HG03565 (cell line): ENCODE measurements around the gene FOSL1.

Experiments
- ATAC-seq: cut with Tn5 transposase; IDR thresholded peaks from one replicate; pipeline ENCODE4 v1.9.1; 2021; ENCODE audit warnings: mild to moderate bottlenecking, moderate library complexity; ENCODE audit not compliant: unreplicated experiment

Gene FOSL1

DNA sequence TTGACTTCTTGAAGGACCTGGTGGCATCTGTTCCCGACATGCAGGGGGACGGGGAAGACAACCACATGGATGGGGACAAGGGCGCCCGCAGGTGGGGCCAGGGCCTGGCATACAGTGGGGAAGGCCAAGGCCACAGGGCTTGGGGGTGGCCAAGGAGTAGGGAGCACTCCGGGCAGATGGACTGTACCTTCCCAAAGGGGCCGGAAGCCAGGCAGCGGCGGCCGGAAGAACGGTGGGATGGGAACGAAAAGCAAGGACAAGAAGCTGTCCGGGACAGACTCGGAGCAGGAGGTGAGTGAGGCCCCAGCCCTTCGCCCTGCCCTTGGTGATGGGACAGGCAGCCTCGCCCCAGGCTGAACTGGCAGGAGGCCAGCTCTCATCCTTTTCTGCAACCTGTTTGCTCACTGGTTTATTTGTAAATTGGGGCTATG is 20.2 kb upstream of the FOSL1 start:
- no peak for ATAC-seq

DNA sequence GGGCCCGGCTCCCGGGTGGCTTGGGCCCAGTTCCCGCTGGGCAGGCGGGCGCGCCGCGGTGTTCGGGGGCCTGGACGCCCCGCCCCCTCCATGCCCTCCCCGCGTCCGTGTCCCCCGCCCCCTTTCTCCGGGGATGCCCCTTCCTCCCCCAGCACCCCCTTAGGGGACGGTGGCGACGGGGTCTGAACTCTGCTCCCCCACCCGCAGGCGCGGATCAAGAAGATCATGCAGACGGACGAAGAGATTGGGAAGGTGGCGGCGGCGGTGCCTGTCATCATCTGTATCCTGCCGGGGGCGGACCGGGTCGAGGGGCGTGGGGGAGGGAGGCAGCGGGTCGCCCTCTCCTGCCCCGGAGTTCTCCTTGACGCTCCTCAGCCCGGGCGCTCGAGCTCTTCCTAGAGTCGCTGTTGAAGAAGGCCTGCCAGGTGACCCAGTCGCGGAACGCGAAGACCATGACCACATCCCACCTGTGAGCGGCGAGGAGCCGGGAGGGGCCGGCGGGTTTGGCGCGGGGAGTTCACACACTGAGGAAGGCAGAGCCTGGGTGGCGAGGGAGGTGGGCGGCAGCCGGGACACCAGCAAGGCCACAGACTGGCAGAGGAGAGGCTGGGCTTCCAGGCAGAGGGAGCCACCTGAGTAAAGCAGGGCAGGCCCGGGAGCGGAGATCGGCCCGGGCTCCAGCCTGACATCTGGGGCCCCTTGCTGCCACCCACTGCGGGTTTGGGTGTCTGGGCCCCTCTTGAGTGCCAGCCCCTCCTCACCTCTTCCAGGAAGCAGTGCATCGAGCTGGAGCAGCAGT is 19.6 kb upstream of the FOSL1 start:
- ATAC-seq, result peak; percentile 24

DNA sequence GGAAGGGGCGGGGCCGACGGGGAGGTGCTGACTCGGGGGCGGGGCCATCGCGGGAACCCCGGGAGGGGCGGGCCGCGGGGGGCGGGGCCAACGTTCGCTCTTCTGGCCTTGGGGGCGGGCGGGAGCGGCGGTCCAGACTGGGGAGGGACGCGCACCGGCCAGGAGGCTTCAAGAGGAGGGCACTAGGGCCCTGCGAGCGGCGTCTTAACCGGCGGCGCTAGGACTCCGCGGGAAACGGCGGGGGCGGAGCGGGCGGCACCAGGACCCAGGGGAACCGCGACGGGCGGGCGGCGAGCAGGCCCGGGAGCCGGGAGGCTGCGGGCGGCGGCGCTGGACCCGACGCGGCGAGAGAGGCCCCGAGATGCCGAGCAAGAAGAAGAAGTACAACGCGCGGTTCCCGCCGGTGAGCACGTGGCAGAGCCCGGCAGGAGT is 19.0 kb upstream of the FOSL1 start, which contains the start of gene DRAP1:
Gene DRAP1, plus strand, starts transcription at position 286 of the 432 bp plus-strand sequence. Its CDS starts 76 bp downstream, at position 362.
- peak; percentile 66 for ATAC-seq

DNA sequence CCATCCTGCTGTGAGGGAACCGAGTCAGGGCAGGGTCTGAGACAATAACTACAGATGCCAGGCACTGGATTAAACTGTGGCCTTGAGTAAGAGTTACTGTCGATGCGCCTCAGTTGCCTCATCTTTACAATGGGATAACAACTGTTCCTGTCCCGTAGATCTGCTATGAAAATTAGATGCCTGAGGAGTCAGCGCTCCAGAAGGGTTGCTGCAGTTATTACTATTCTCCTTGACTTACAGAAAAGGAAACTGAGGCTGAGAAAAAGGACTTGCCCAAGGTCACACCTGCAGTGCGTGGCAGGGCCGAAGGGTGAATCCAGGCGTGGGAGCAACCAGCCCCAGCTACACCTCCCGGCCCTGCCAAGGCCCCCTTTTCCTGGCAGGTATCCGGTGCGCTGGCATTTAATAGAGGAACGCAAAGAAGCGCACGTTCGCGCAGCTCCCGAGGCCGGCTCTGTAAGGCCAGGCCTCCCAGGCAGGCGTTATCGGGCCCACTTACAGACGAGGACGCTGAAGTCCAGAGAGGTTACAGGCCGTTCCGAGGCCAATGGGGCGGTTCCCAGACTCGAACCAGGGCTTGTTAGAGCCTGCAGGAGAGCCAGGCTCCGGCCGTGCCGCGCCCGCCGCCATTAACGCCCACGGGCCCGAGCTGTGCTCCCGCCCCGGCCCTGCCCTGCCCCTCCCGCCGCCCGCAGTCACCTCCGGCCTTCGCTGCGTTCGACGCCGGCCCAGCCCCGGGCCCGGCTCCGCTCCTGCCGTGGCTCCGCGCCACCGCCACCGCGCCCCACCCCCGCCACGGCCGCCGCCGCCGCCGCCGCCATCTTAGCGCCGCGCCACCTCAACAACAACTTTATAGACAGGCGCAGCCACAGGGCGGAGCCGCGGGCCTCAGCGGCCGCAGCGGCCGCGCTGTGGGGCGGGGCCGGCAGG is 18.3 kb upstream of the FOSL1 start, which contains the start of gene C11orf68:
Gene C11orf68, minus strand, starts transcription at position 852 of the 930 bp plus-strand sequence. Its CDS starts 31 bp downstream, at position 821.
- ATAC-seq, result peak; percentile 32

DNA sequence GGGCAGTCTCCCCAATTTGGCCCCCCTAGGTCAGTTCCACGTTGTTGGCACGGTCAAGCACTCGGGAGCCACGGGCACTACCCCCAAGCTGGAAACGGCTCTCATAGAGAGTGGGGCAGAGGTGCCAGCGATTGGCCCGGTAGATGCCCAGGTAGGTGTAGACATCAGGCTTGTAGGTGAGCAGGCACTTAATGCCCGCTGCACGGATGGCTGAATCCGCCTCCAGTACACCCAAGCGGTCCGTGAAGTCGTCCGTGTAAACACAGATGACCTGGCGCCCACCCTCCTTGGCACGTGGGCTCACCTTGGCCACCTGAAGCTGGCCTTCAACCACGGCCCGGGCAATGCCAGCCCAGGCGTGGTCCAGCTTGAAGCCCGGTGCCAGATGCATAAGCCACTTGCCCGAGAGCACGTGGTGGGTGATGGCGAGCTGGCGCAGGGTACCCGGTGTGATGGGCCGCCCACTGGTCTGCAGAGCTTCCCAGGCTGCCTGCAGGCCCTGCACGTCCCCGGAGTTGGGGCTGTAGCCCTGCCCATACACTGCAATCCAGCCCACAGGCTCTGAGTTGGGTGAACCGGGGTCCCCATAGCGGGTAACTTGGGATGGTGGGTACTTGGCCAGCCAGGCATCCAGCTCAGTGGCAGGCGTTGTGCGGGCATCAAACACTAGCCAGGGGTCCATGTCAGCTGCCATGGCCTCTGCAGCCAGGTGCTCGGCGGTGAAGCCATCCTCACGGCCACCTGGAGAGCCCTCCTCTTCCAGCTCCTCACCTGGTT is 17.4 kb upstream of the FOSL1 start:
- ATAC-seq, result no peak

DNA sequence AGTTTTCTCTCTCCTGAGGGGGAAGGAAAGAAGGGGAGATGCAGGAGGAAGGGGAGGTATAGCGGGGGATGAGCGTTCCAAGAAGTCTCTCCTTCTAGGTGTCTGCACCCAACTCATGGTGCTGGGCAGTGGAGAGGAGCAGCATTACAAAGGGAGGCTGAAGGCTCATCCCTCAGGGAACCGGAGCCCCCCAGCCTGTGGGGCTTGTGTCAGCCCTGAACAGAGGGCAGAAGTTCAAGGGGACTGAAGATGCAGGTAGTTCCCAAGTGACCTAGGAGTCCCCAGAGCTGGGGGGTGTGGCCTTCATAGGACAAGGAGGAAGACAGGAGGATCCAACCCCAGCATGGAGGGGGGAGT is 16.9 kb upstream of the FOSL1 start:
- no peak for ATAC-seq

DNA sequence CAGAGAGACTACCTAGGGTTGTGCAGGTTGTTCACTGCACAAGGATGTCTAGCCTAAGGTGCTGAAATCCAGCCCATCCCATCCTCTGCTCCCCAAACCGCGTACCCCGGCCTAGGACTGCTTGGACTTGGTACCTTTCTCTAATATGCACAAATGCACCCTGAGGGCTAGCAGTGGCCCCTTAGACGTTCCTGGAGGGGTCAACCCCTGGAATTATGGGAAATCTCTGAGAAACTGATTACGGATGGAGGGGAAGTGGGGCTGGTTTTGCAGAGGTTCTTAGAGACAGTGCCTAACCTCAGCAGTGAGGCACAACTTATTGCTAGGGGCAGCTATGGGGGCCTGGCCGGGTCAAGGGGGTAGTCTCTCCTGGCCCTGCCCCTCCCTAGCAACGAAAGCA is 16.2 kb upstream of the FOSL1 start:
- no peak for ATAC-seq

DNA sequence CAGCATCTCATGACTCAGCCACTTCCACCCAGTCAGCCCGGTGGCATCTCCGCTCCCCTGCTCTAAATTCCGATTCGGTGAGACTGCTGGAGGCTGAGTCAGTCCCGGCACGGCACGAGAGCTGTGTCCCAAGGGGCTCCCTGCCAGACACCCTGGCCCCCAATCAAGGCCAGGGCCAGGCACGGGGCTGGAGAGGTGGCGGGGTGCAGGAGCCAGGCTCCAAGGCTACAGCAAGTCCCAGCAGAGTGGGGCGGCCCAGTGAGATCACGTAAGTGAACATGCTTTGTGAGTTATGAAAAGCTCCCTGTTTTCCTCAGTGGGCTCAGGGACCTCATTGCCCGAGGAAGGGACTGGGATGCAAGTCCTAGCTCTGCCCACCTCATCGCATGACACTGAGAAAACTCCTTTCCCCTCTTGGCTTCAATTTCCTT is 15.6 kb upstream of the FOSL1 start:
- no peak for ATAC-seq

DNA sequence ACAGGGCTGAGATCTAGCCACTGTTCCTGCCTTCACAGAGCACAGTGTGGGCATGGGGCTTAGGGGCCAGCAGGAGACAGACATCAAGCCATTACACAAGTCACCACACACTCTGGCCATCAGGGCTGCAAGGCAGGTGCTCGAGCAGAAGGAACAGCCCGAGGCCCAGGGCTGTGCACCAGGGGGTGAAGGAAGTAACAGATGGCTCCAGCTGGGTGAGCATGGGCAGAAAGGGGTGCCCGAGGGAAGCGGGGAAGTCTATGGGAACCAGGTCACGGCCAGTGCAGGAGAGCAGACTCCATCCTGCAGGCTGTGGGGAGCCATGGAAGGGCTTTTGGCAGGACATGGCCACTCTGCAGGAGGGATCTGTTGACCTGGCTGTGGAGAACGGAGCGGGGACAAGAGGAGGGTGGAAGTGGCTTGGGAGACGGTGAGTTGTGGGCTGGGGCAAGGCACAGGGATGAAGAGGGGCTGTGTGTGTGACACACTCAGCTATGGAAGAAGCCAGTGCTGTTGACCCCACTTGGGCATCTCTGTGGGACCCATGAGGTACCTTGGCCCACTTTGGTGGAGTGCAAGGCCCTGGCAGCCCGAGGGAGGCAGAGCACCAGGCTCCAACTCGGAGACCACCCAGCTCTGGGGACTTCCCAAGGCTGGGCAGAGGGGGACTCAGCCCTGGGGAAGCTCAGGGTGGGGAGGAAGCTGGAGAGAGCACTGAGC is 15.1 kb upstream of the FOSL1 start:
- ATAC-seq, result no peak

DNA sequence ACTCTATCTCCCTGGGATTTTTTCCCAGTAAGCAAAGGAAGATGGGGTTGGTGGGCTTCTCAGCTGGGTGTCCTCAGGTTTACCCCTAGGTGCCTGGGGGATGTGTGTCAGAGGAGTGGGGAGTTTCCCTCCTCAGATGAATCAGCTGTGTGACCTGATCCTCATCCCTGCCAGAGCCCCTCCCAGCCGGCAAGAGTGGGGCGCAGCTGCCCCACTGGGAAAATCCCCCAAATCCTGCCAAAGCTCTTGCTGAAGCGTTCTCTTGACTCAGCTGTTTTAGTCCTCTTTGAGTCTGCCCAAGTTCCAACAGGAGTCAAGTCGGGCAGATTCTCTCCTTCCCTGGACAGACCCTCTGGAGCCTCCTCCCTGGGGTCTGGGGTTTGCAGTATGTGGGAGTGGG is 12.7 kb upstream of the FOSL1 start:
- ATAC-seq, result no peak

DNA sequence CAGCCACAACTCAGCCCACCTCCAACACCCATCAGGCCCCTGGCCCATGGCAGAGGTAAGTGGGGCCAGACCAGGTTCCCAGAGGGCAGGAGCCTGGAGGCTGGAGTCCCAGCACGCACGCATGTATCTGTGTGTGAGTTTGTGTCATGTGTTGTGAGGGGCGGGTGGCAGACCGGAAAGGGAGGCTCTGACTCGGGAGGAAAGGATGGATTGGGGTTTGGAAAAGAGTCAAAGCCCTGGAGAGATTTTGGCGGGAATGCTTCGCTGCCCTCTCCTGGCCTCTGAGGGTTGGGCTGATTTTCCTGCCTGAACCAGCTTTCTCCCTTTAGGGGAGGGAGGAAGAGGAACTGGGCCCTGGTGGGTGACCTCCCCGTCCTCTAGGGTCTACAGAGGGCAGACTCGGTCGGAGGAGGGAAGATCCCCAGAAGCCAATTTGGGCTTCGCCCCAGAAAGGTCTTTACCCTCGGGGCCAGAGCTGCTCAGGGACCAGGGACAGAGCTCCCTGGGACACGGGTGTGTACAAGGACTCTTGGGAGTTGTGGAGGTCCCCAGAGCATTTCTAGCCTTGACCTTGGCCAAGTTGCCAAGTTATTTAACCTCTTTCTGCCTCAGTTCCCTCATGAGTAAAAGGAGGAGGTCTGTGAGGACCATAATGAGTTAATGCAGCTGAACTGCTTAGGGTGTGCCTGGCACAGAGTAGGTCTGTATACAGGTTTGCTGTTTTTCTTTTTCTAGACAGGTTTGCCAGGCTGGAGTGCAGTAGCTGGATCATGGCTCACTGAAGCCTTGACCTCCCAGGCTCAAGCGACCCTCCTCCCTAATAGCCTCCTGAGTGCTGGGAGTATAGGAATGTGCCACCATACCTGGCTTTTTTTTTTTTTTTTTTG is 11.7 kb upstream of the FOSL1 start:
- ATAC-seq, result no peak

DNA sequence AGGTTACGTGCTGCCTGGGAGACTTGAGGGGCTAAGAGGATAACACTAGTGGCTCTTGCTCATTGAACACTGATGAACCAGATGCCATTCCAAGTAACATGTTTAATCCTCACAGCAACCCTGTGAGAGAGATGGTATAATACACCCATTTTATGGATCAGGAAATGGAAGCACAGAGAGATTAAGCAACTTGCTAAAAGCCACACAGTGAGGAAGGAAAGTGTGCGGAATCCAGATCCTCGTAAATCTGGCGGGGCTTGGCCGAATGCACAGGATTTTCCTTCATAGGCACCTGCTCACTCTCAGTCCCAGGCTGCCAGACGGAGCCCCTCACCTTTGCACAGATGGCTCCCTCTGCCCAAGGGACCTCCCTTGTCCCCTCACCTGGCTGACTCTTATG is 7.7 kb upstream of the FOSL1 start:
- ATAC-seq, result no peak

DNA sequence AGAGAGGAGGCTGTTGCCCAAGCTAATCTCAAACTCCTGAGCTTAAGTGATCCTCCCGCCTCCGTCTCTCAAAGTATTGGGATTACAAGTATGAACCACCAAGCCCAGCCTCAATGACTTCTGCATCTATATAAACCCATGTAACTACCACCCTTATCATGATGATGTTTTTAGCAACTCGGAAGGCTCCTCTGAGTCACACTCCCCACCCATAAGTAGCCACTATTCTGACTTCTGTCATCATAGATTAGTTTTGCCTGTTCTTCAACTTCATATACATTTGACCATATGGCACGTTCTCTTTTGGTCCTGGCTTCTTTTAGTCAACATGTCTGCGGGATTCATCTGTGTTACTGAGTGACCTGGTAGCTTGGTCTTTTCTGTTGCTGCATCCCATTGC is 6.4 kb upstream of the FOSL1 start:
- ATAC-seq, result no peak

DNA sequence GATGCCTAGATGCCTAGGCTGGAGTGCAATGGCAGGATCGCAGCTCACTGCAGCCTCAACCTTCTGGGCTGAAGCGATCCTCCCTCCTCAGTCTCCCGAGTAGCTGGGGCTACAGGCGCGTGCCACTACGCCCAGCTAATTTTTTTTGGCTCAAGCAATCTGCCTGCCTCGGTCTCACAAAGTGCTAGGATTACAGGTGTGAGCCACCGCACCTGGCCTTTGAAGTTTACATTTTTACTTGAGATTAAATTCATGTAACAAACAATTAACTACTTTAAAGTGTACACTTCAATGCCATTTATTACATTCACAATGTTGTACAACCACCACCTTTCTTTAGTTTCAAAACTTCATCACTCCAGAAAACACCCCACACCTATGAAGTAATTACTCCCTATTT is 3.5 kb upstream of the FOSL1 start:
- ATAC-seq, result no peak

DNA sequence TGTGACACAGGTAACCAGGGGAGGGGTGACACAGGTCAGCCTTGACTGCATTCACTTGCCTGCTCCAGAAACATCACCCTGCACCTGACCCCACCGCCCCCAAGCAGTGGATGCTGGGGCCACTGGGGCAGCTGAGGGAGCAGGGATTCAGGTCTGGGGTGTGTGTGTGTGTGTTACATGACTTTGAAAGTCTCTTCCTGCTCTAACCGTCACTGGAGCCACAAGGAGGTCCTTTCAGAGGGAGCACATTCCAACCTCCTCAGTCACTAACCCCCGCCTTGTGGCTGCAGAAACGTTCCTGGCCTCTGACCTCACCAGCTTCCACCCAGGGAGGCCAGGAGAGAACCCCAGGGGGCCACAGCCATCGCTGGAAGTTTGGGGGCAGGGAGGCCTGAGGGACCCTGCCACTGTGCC is 2.9 kb upstream of the FOSL1 start:
- ATAC-seq, result no peak

DNA sequence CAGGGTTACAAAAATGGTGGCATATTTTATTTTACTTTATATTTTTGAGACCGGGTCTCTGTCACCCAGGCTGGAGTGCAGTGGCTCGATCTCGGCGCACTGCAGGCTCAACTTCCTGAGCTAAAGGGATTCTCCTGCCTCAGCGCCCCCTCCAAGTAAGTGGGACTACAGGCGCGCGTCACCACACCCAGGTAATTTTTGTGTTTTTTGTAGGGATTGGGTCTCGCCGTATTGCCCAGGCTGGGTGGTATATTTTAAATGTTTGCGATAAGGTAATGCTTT is 652 bp upstream of the FOSL1 start:
- no peak for ATAC-seq

DNA sequence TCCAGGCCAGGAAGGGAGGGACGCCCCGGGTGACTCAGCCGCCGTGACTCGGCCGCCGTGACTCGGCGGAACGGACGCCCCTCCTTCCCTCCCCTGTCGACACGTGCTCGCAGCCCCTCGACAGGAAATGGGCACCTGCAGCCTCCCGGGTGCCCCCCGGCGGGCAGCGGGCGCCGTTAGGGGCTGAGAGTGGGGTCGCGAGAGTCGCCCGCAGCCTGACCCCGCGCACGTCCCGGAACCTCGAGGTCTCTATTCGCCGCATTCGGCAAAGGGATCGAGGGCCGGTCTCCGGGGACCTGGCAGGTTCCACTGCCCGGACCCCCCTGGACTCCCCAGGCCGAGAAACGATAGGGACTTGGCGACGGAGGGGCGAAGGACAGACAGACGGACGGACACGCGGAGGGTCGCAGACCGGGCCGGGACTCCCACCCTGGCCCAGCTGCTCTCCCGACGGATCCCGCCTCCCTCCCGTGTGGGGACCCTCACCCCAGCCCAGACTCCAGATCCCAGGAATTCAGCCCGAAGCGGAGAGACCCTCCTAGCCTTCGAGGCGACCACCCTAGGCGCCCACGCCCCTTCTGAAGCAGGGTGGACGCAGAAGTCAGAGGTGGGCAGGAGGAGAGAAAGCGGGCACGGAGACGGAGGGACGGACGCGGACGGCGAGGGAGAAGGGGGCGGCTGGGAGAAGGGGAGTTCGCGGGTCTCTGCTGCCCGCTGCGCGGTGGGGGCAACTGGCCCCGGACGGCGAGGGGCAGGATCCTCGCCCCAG is 648 bp downstream of the FOSL1 start:
- no peak for ATAC-seq

DNA sequence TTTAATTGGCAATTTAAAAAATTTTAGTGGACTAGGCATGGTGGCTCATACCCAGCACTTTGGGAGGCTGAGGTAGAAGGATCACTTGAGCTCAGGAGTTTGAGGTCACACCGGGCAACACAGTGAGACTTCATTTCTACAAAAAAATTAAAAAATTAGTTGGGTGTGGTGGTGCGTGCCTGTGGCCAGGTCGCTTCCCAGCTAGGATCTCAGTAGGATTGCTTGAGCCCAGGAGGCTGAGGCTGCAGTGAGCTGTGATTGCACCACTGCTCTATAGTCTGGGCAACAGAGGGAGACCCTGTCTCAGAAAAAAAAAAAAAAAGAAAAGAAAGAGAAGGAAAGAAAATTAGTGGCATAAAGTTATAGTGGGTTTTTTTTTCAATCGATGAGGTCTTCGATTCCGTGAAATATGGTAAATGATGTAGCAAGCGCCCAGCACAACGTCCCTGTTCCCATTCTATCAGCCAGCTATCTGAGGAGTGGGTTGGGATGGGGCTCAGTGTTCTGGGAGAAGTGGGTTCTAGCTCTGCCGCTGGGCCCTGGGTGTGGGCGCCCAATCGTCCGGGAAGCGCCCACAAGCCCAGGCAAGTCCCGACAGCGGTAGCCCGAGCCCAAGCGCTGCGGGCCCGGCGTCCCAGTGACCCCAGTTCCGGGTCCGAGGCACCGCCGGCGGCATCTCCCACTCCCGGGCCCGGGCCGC is 1.4 kb downstream of the FOSL1 start:
- ATAC-seq, result no peak
